Activated CD4-positive, alpha-beta T cell treated with anti-CD3 and anti-CD28 coated beads, Interleukin-2, Interleukin-6, amounts not matched to agents 100 ng/mL and 50 ng/mL, durations not matched to agents 16 hours and 8 hours (primary cell): ENCODE measurements around the gene UBLCP1.
A peak's percentile ranks its signal among the peaks of the same experiment; 100 is the strongest.

Experiments
- DNase-seq: peaks from one replicate; pipeline ENCODE4 v3.0.0-alpha.2; 2020

Gene UBLCP1

GRCh38 chr5:159316519-159317383 lies 53.7 kb downstream of the UBLCP1 start:
- peak; percentile 48 for DNase-seq

GRCh38 chr5:159317849-159318248 lies 54.8 kb downstream of the UBLCP1 start:
- DNase-seq: no peak

- DNase-seq: no peak
These were observed 55.4 kb downstream of the UBLCP1 start for GRCh38 chr5:159318448-159318847.

GRCh38 chr5:159319363-159319762 lies 56.3 kb downstream of the UBLCP1 start:
- no peak for DNase-seq

GRCh38 chr5:159319832-159320231 lies 56.7 kb downstream of the UBLCP1 start:
- no peak for DNase-seq

GRCh38 chr5:159322180-159322579 lies 59.1 kb downstream of the UBLCP1 start:
- DNase-seq: no peak

- DNase-seq: no peak
These were observed 61.1 kb downstream of the UBLCP1 start for GRCh38 chr5:159324102-159324755.

- no peak for DNase-seq
These were observed 61.9 kb downstream of the UBLCP1 start for GRCh38 chr5:159324986-159325385.

- no peak for DNase-seq
These were observed 67.2 kb downstream of the UBLCP1 start, which contains the start of gene IL12B for GRCh38 chr5:159330131-159330800. Gene IL12B, minus strand, starts transcription at chr5:159330487. Its CDS starts 3,705 bp downstream, at chr5:159326782.

GRCh38 chr5:159331093-159331973 lies 68.2 kb downstream of the UBLCP1 start:
- peak; percentile 75 for DNase-seq

GRCh38 chr5:159332800-159333544 lies 69.9 kb downstream of the UBLCP1 start:
- no peak for DNase-seq

- no peak for DNase-seq
These were observed 70.4 kb downstream of the UBLCP1 start for GRCh38 chr5:159333545-159333925.
